Testis (tissue), 3 donors: Measurements from ENCODE around the gene MLF1. TPM values are rescaled to one million over a fixed set of nuclear protein-coding genes. Genes with fewer than 3 reads are reported as not detected.

ENCODE experiments used
- DNase-seq: peaks from one replicate; pipeline ENCODE4 v3.0.0-alpha.2; 2019
- H3K27ac ChIP-seq, 2 donors: fragments of 200-600 bp; sonication (generic); one replicate each; pipeline ENCODE4 v1.5.1; 2019
- H3K27me3 ChIP-seq: fragments of 200-600 bp; sonication (generic); one replicate; pipeline ENCODE4 v1.5.1; 2019
- H3K36me3 ChIP-seq: fragments of 200-600 bp; sonication (generic); one replicate; pipeline ENCODE4 v1.5.1; 2017; ENCODE audit warnings: low read depth; ENCODE audit errors: missing control alignments
- H3K4me1 ChIP-seq: fragments of 200-600 bp; sonication (generic); one replicate; pipeline ENCODE4 v1.5.1; 2019
- H3K4me3 ChIP-seq, 2 donors: fragments of 200-600 bp; sonication (generic); one replicate each; pipeline ENCODE4 v1.5.1; 2017 to 2019
- H3K9me3 ChIP-seq: fragments of 200-600 bp; sonication (generic); one replicate; pipeline ENCODE4 v1.5.1; 2017
- POLR2A ChIP-seq: fragments of 450-650 bp; IDR thresholded peaks from one replicate; pipeline ENCODE4 v1.6.1; 2017; ENCODE audit warnings: antibody characterized with exemption, mild to moderate bottlenecking, moderate library complexity
- WGBS, 2 donors: methylation state at CpG; one replicate each; pipeline ENCODE4 v1.1.5; 2018; 5-methylcytosine and 5-hydroxymethylcytosine counted together
- intact Hi-C: fragments of 100-400 bp; cut with DNase I; formaldehyde crosslinking; loops from one replicate; pipeline ENCODE4 v1.15.1; 2023; ENCODE audit warnings: low total_unique reads
- polyA plus RNA-seq: library from polyadenylated mRNA; stranded (reverse); fragments of 350-450 nt; fragmentation: Illumina TruSeq; extraction: RNeasy Lipid Tissue Mini Kit (QIAGEN cat#74804); gene quantifications from one replicate; pipeline ENCODE4 v1.2.3, GENCODE V29; 2014; ENCODE audit warnings: low read depth, low replicate concordance; ENCODE audit not compliant: insufficient read depth
- small RNA-seq, 2 donors: library from RNA; depleted of rRNA; stranded (forward); fragments of <200 nt; gene quantifications; one replicate each; pipeline ENCODE3, GENCODE V24; 2016
- total RNA-seq, 2 donors: library from RNA; depleted of rRNA; stranded (reverse); fragments of >200 nt; gene quantifications; one replicate each; pipeline ENCODE4 v1.2.3, GENCODE V29; 2016
- TF ChIP-seq, protein P1 (sequence below), 3 experiments: fragments of 450-650 bp in 2 of 3; fragments of 200-600 bp in 1 of 3; sonication (generic) in 1 of 3; IDR thresholded peaks; one replicate each; pipeline ENCODE4 v1.5.1; 2016 to 2019; ENCODE audit warnings: antibody characterized with exemption in 3 of 3, mild to moderate bottlenecking in 2 of 3, moderate library complexity in 1 of 3

Gene MLF1
- total and polyA plus RNA-seq, 3 donors from 2014 or later: 142 to 549 (median 211) TPM

DNA sequence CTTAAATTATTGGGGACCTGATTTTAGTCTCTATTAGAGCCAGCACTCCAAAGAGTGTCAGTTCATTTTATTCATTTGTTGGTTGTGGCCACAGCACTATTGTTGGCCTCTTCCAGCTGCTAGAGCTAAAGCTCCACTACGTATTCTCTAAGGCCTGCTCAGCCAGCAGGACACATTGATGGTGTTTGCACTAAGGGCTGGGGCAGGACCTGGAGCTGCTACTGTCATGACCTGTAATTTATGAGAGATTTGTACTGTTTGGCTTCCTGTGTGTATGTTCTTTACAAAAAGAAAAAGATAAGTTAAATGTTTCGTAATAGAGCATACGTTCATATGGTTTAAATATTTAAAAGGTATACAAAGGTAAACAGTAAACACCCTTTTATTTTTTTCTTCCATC, 81.5 kb downstream of the MLF1 start:
- WGBS, 2 donors: 88 to 91% methylated on average over 3 of the region's 3 CpGs
- H3K36me3 ChIP-seq: no peaks in the 10 kb centered on the region
- TF ChIP-seq, protein P1, sequence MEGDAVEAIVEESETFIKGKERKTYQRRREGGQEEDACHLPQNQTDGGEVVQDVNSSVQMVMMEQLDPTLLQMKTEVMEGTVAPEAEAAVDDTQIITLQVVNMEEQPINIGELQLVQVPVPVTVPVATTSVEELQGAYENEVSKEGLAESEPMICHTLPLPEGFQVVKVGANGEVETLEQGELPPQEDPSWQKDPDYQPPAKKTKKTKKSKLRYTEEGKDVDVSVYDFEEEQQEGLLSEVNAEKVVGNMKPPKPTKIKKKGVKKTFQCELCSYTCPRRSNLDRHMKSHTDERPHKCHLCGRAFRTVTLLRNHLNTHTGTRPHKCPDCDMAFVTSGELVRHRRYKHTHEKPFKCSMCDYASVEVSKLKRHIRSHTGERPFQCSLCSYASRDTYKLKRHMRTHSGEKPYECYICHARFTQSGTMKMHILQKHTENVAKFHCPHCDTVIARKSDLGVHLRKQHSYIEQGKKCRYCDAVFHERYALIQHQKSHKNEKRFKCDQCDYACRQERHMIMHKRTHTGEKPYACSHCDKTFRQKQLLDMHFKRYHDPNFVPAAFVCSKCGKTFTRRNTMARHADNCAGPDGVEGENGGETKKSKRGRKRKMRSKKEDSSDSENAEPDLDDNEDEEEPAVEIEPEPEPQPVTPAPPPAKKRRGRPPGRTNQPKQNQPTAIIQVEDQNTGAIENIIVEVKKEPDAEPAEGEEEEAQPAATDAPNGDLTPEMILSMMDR (IDR thresholded peaks at IDR 0.05): no peak
- no peak for TF ChIP-seq POLR2A
- H3K9me3 ChIP-seq: no peaks in the 10 kb centered on the region
- no peak for DNase-seq
- intact Hi-C loops: no loop called here
- no peak overlapping the region for H3K4me3 ChIP-seq
- no peaks in the 10 kb centered on the region for H3K27me3 ChIP-seq
- H3K4me1 ChIP-seq: no peaks in the 10 kb centered on the region
- H3K27ac ChIP-seq: no peak overlapping the region

Small RNA genes lying within 50 kb of the gene (small RNA-seq; reads per million reads assigned to genes)
- 0 reads per million in 2 donors for gene AC025033.1

Other genes with a start within 250 kb of the MLF1 start
- 10 to 100 TPM; 76.6 to 83.1 TPM for gene GFM1, start 73.3 kb downstream of the MLF1 start, total RNA-seq
- 48.1 TPM for gene GFM1, start 73.3 kb downstream of the MLF1 start, polyA plus RNA-seq
- 1 to 10 TPM; 3.3 to 9.1 TPM for gene LXN, start 101.5 kb downstream of the MLF1 start, total RNA-seq
- 15.1 TPM for gene LXN, start 101.5 kb downstream of the MLF1 start, polyA plus RNA-seq
- gene RARRES1, start 161.3 kb downstream of the MLF1 start, total RNA-seq: under 1 TPM; 0.24 to 0.31 TPM
- 9.7 TPM for gene RARRES1, start 161.3 kb downstream of the MLF1 start, polyA plus RNA-seq
- gene MFSD1, start 230.9 kb downstream of the MLF1 start, total RNA-seq: 10 to 100 TPM; 30.6 to 33.9 TPM
- 32.3 TPM for gene MFSD1, start 230.9 kb downstream of the MLF1 start, polyA plus RNA-seq